ENCODE data around the gene RIPOR3.
"Not testable (repeated sequence)": the region's sequence is repeated elsewhere in the genome, so short reads cannot be mapped to it uniquely, and the experiment has no call there.

The RIPOR3 gene

DNA sequence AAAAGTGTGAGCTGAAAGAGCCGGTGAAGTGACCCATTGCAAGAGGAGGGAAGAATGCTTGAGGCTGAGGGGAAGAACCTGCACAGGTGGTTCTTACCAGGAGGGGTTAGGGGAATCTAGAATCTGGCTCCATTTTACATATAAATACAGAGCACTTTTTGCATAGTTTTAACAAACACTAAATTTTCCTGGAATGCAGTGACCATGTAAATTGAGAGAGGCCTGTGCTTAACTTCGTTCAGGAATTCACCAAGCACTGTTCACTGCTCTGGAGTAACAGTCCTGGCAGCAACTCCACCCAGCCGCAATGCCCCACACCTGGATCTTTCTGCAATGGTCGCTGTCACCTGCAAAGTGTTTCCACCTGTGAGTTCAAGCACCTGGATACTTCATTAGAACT, 13.2 kb upstream of the RIPOR3 start:
- DNase-seq: no peak

- not testable (repeated sequence) for DNase-seq
Measured at GRCh38 chr20:50703651-50704438, 12.5 kb upstream of the RIPOR3 start.

DNA sequence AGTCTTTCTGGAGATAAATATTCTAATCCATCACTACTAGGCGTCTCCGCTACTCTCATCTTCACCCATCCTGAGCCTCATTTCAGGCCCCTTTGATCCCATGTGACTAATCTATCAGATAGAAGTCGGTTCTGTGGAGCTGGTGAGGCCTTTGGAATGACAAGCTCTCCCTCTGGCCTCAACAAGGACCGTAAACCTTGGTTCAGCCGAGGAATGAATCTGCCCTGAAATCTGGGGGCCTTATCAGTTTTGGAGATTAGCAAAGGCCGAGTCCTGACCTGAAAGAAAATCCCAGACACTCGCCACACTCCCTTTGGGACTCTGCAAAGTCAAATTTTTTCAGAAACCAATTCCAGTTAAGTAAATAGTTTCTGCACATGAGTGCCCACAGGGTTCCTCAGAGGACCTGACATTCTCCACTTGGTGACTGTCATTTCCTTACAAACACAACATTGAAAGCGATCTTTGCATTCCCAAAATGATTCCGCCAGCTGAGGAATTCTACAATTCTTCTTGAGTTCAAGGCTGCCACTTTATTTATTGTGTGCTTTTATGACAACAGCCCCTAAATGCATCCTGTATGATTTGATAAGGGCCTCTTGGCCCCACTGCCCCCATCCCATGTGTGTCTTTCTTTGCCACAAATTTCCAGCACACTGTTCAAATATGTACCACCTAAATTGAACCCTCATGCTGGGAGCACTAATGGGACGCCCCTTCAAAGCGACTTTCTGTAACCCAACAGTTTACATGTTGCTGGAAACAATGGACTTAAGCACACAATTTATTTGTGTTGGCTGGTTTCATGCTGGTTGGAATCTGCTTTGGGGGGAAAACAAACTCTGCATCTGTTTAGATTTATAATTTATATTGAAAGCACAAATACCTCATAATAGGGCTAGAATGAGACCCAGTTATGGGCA, 10.0 kb upstream of the RIPOR3 start:
- DNase-seq: no peak

GRCh38 chr20:50699688-50700087, 8.3 kb upstream of the RIPOR3 start:
- DNase-seq: no peak

DNA sequence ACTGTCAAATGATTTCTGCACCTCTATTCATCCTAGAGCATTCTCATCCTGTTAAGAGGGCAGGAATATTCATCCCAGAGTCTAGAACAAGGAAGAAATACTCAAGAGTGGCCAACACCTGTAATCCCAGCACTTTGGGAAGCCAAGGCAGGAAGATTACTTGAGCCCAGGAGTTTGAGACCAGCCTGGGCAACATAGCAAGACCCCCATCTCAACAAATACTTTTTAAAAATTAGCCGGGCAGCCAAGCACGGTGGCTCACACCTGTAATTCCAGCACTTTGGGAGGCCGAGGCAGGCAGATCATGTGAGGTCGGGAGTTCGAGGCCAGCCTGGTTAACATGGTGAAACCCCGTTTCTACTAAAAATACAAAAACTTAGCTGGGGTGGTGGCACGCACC, 6.9 kb upstream of the RIPOR3 start:
- not testable (repeated sequence) for DNase-seq

DNA sequence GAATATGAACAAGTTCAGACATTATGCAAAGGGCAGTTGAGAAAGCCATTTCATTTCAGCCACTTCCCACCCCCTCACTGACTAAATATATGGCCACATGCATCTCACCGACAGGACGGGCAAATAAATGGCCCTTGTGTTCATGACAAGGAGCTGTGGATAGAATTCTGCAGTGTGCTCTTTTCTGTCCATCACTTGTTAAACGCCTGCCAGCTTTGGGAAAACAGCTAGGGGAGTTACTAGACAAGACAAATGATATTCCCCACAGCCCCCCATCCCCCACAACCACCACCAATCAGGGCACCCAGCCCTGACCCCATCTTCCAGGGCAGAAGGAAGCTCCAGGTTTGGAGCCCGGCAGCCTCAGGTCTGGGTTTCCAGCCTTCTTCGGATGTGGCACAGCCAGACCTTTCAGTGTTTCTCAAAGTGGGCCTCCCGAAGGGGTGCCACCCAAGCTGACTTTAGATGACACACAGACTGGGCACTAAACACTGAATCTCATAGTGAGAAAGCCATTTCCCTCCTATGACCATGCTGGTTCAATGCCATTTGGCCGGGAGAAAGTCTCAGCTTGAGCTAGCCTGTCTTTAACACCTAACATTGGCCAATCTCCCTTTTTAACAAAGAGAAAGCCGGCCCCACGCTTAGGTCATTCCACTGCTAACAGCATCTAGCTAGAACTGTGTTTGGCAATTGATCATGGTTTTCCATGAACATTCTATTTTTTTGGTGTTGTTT, 4.0 kb upstream of the RIPOR3 start:
- no peak for DNase-seq

GRCh38 chr20:50694379-50695134, 3.2 kb upstream of the RIPOR3 start:
- DNase-seq: no peak

- DNase-seq: no peak
Measured at GRCh38 chr20:50693001-50693400, 1.7 kb upstream of the RIPOR3 start.

GRCh38 chr20:50692552-50692933, 1.2 kb upstream of the RIPOR3 start:
- DNase-seq: no peak

DNA sequence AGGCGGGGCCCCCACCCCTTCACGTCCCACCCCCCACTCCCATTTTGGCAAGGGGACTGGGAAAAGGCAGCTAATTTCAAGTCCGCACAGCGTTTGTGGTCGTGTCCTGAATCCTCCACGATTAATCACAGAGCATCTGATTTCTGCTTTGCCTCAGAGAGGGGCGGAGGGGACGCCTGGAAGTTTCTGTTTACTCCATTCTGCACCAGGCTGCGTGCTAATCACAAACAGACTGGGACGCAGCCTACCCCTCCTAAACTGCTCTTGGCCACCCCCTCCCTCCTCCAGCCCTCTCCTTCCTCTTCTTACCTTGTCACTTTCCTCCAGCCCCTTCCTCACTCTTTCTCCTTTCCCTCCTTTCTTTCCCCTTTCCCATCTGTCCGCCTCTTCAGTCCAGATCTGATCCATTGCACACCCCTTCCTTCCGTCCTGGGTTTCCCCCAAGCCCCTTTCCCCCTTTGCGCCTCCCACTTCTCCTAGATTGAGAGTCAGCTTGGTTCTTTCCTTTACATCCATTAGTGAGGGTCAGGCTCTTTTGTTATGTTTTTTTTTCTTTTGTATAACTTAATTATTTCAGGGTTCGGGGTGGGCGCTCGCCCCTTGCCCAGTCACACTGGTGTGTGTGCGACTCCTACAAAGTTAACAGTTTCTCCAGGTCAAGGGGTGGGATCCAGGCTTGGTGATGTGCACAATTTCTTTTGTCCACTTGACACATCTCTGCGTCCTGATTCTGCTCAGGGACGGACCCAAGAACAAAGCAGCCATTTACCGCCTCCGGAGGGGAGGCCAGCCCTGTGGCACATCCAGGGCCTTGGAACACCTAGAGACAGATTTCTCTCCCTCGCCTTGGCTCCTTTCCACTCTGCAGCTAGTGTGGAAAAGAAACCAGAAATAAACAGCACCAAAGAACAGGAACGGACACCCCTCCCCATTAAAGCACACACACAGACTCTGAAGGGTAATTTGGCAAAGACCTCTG, 520 bp upstream of the RIPOR3 start:
- no peak for DNase-seq

DNA sequence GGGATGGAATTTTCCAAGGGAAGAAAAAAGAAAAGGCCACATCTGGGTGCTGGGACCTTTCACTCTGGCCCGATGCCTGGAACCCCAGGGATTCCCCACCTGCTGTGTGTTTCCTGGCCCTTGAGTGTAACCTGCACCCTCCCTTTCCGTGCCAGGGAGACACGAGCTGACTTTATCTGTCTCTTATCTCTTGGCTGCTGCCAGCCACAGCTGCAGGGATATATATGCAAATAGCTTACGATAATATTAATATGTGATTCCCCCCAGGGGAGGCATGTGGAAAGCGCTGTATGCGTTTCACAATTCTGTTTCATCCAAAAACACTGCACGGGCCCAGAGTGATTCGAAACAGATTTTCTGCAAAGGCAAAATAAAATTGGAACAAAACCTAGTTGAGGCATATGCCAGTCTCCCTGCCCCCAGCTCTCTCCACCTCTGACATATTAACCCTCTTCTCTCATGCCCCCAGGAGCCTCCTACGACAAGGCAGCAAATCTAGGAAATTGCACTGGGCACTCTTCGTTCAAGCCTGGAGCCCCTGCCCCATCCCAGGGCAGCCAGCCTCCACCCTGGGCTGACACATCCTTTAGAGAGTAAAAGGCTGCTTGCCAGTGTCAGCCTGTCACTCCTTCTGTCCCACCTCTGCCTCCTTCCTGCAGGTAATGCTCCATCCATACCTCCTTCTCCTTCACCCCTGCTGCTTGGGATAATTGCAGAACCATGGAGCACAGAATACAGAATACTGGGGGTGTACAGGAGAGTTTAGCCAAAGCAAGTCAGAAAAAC, 1.3 kb downstream of the RIPOR3 start:
- no peak for DNase-seq

- no peak for DNase-seq
Measured at GRCh38 chr20:50688256-50688975, 2.9 kb downstream of the RIPOR3 start.

DNA sequence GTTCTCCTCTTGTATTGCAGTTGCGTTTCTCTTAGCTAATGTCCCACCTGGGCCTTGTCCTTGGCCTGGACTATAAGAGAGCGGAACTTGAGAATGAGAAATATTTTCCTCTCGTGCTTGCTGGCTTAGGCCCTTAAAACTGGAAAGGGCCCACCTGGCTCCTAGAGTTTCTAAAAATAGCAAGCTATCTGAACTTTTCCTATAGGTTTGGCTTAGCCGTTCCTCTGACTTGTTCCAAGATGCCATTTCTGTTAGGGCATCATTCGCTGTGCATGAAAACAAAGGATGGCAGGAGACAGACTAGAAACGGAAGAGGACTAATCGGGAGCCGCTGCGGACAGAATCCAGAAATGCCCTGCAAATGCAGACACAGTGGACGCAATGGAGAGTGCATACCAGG, 4.5 kb downstream of the RIPOR3 start:
- no peak for DNase-seq

DNA sequence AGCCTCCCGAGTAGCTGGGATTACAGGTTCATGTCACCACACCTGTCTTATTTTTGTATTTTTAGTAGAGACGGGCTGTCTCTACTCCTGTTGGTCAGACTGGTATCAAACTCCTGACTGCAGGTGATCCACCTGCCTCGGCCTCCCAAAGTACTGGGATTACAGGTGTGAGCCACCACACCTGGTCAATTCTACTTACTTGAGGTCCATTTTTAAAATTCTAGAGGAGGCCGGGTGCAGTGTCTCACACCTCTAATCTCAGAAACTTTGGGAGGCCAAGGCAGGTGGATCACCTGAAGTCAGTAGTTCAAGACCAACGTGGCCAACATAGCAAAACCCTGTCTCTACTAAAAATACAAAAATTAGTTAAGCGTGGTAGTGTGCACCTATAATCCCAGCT, 7.8 kb downstream of the RIPOR3 start:
- DNase-seq: no peak

DNA sequence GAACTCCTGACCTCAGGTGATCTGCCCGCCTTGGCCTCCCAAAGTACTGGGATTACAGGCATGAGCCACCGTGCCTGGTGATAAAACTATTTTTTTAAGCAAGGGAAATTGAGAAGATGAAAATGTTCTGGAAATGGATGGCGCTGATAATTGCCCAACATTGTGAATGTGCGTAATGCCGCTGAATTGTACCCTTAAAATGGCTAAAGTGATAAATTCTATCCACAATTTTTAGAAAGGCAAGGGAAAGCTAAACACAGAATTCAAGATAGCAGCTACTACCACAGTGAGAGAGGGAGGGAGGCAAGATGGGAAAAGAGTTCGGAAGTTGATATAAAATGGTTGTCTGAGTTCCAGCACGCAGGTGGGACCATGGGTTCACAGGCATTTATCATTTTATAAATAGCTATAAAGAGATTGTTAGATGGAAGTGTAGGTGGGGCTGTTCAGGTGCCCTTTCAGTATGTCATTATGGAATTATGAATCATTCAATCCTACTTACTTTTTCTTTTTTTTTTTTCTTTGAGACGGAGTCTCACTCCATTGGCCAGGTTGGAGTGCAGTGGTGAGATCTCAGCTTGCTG, 8.3 kb downstream of the RIPOR3 start:
- no peak for DNase-seq

DNA sequence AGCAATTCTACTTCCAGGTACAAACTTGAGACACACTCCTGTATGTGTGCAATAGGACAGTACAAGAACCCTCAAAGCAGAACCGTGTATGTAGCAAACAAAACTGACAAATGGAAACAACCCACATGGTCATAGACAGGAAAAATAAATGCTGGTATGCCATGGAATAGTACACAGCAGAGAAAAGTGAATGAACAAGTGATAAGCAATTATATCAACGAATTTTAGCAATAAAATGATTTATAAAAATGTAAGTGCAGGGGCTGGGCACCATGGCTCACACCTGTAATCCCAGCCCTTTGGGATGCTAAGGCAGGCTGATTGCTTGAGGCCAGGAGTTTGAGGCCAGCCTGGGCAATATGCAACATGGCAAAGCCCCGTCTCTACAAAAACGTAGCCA, 9.3 kb downstream of the RIPOR3 start:
- DNase-seq: no peak

DNA sequence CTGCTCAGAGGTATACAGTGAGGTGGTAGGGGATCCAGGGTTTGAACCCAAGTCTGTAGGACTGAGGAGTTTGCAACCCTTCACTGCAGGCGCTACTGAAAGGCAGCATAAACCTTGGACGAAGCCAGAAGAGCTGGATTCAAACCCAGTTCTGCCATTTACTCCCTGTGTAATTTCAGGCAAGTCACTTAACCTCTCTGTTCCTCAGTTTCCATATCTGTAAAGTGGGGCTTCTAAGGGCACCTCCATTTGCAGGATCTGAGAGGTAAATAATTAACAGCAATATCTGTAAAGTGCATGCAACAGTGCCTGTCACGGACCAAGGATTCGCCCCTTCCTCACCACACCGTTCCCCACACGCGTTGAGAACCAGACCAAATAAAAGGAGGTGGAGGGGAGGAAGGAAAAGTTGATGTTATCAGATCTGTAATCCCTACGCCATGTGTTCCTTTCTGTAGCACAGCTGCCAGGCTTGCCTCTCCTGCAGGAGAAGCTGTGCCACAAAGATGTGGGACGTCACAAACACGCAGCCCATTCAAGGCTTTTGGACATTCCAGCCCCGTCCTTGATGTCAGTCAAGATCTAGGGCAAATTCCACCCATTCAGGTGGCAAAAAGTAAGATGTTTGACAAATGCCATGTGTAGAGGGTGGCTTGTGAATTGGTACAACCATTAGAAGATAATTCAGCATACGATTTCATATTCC, 9.8 kb downstream of the RIPOR3 start:
- no peak for DNase-seq

- DNase-seq: no peak
Measured at GRCh38 chr20:50680105-50680960, 11.0 kb downstream of the RIPOR3 start.

Measured in stimulated activated CD8-positive, alpha-beta memory T cell treated with anti-CD3 and anti-CD28 coated beads, Interleukin-4, amount 100 ng/mL, for 48 hours (primary cell).